Measurements from ENCODE around the gene TCEA3. TPM values are rescaled to one million over a fixed set of nuclear protein-coding genes. Genes with fewer than 3 reads are reported as not detected.

The TCEA3 gene
- total RNA-seq, 6 experiments from 2014 or later = 6.0 to 8.4 (median 7.1) TPM

GRCh38 chr1:23438545-23438944 lies 14.0 kb upstream of the TCEA3 start:
- H3K27ac Mint-ChIP-seq = no peak overlapping the region
- no peak for TF ChIP-seq CTCF (IDR thresholded peaks at IDR 0.05)
- no peaks in the 10 kb centered on the region for H3K9me3 Mint-ChIP-seq
- H3K27me3 Mint-ChIP-seq (ENCODE audit: insufficient read depth) = peaks cover 4% of the 10 kb centered on the region; the same call in 1 of the 2 replicates
- H3K4me1 Mint-ChIP-seq (ENCODE audit: low read depth) = no peaks in the 10 kb centered on the region
- no peak for DNase-seq
- H3K36me3 Mint-ChIP-seq (ENCODE audit: low read depth) = peaks cover 4% of the 10 kb centered on the region; the same call in 1 of the 2 replicates
- H3K4me3 Mint-ChIP-seq = no peak overlapping the region

- Mint-ChIP-seq H3K27ac (no peak overlapping the region), H3K4me1 (ENCODE audit: low read depth) (no peaks in the 10 kb centered on the region), H3K27me3 (ENCODE audit: insufficient read depth) (peaks cover 8% of the 10 kb centered on the region; the same call in 1 of the 2 replicates), H3K4me3 (no peak overlapping the region), H3K9me3 (no peaks in the 10 kb centered on the region), H3K36me3 (ENCODE audit: low read depth) (peaks cover 8% of the 10 kb centered on the region)
- no peak for DNase-seq
- no peak for TF ChIP-seq CTCF (IDR thresholded peaks at IDR 0.05)
Observed at GRCh38 chr1:23437355-23437664, 12.8 kb upstream of the TCEA3 start.

GRCh38 chr1:23436520-23437354 lies 12.2 kb upstream of the TCEA3 start:
- Mint-ChIP-seq H3K27me3 (ENCODE audit: insufficient read depth) (peaks cover 4% of the 10 kb centered on the region; the same call in 1 of the 2 replicates), H3K9me3 (no peaks in the 10 kb centered on the region), H3K36me3 (ENCODE audit: low read depth) (peaks cover 11% of the 10 kb centered on the region), H3K4me3 (no peak overlapping the region), H3K4me1 (ENCODE audit: low read depth) (no peaks in the 10 kb centered on the region), H3K27ac (no peak overlapping the region)
- TF ChIP-seq CTCF (IDR thresholded peaks at IDR 0.05) = no peak
- DNase-seq = no peak

GRCh38 chr1:23434260-23434775 lies 9.8 kb upstream of the TCEA3 start:
- Mint-ChIP-seq H3K27me3 (ENCODE audit: insufficient read depth) (peaks cover 5% of the 10 kb centered on the region; the same call in 1 of the 2 replicates), H3K4me1 (ENCODE audit: low read depth) (no peaks in the 10 kb centered on the region), H3K36me3 (ENCODE audit: low read depth) (peaks cover 14% of the 10 kb centered on the region), H3K27ac (no peak overlapping the region; the same call in 1 of the 2 replicates), H3K4me3 (no peak overlapping the region), H3K9me3 (no peaks in the 10 kb centered on the region)
- DNase-seq = no peak
- TF ChIP-seq CTCF (IDR thresholded peaks at IDR 0.05) = no peak

GRCh38 chr1:23433122-23433521 lies 8.6 kb upstream of the TCEA3 start:
- Mint-ChIP-seq H3K27me3 (ENCODE audit: insufficient read depth) (peaks cover 5% of the 10 kb centered on the region; the same call in 1 of the 2 replicates), H3K36me3 (ENCODE audit: low read depth) (peaks cover 15% of the 10 kb centered on the region), H3K4me3 (no peak overlapping the region), H3K4me1 (ENCODE audit: low read depth) (no peaks in the 10 kb centered on the region; the same call in 1 of the 2 replicates), H3K27ac (no peak overlapping the region), H3K9me3 (no peaks in the 10 kb centered on the region)
- TF ChIP-seq CTCF (IDR thresholded peaks at IDR 0.05) = no peak
- DNase-seq = no peak

All from HFFc6 (cell line).